SW480 (cell line): ENCODE results near the gene GAGE13.
A peak's percentile ranks its signal among the peaks of the same experiment; 100 is the strongest.
"Not testable (repeated sequence)": the region's sequence is repeated elsewhere in the genome, so short reads cannot be mapped to it uniquely, and the experiment has no call there.

Experiments used
- DNase-seq: peaks from one replicate; pipeline ENCODE4 v3.0.0-alpha.2; 2016; ENCODE audit warnings: low spot score

The GAGE13 gene, protein sequence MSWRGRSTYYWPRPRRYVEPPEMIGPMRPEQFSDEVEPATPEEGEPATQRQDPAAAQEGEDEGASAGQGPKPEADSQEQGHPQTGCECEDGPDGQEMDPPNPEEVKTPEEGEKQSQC

DNA sequence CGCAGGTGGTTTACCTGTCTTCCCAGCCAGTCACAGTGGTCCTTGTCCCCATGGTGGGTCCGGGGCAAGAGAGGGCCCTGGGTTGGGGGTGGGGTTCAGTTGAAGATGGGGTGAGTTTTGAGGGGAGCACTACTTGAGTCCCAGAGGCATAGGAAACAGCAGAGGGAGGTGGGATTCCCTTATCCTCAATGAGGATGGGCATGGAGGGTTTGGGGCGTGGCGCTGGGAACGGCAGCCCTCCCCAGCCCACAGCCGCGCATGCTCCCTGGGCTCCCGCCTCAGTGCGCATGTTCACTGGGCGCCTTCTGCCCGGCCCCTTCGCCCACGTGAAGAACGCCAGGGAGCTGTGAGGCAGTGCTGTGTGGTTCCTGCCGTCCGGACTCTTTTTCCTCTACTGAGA is at the start of gene GAGE13:
TSS of gene GAGE13 (plus strand) at position 301 of the 400 bp plus-strand sequence. CDS start 1,156 bp downstream, outside the sequence.
- DNase-seq = not testable (repeated sequence)

DNA sequence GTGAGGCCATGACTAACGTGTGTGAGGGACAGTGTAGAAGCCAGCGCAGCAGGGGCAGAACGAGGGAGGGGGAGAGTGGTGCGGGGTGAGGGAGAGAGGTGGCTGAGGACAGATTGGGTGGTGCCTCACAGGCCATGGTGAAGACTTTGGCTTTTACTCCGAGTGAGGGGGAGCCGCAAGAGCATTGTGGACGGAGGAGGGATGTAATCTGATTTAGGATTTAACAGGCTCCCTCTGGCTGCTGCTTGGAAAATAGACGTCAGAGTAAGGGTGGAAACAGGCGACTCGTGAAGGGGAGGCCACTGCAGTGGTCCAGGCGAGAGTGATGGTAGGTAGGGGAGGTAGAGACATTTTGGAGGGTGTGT is 48.8 kb upstream of the GAGE13 start:
- DNase-seq = peak; percentile 14

DNA sequence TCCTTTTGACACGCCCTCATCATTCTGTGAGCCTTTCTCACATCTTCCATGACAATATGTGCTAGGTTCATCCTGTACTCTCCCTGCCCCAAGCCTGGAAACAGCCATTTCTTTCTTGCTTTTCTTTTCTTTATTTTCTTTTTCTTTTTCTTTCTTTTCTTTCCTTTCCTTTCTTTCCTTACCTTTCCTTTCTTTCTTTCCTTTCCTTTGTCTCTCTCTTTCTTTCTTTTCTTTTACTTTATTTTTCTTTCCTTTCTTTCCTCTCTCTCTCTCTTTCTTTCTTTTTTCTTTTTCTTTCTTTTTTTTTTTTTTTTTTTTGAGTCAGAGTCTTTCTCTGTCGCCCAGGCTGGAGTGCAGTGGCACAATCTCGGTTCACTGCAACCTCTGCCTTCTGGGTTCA is 47.2 kb upstream of the GAGE13 start:
- no peak for DNase-seq

DNA sequence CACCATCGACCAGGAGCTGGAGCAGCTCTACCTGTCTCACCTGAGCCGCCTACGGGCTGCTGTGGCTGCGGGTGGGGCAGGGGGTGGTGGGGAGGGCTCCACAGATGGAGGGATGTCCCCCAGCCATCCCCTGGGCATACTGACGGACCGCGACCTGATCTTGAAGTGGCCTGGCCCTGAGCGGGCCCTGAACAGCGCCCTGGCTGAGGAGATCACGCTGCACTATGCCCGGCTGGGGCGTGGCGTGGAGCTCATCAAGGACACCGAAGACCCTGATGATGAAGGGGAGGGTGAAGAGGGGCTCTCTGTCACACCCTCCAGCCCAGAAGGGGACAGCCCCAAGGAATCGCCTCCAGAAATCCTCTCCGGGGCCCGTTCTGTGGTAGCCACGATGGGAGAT is 45.2 kb upstream of the GAGE13 start:
- DNase-seq = no peak

DNA sequence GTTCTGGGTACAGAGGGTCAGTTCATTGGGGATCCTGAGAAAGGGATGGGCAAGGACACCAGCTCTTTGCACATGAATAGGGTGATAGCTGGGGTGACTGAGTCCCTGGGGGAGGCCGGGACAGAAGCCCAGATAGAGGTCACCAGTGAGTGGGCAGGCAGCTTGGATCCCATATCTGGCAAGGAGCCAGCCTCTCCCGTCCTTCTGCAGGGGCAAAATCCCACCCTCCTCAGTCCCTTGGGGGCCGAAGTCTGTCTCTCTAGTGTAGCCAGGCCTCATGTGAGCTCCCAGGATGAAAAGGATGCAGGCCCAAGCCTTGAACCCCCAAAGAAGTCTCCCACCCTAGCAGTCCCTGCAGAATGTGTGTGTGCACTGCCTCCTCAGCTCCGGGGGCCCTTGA is 44.8 kb upstream of the GAGE13 start:
- DNase-seq = no peak

DNA sequence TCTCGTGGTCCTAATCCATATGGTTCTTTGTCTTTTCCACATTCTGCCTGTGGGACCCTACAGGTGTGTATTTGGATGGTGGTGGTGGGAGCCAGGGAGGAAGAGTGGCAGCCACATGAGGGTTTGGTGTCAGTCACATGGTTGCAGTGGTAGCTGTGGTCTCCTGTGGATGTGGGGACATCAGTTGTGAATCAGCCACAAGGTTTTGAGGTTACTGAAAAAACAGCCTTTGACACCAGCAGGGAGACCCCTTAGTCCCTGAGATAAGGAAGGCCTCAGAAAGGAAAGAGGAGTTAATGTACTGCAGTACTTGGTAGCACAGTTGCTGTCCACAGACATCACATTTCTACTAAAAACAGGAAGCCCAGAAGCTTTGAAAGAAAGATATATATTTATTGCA is 43.7 kb upstream of the GAGE13 start:
- no peak for DNase-seq

DNA sequence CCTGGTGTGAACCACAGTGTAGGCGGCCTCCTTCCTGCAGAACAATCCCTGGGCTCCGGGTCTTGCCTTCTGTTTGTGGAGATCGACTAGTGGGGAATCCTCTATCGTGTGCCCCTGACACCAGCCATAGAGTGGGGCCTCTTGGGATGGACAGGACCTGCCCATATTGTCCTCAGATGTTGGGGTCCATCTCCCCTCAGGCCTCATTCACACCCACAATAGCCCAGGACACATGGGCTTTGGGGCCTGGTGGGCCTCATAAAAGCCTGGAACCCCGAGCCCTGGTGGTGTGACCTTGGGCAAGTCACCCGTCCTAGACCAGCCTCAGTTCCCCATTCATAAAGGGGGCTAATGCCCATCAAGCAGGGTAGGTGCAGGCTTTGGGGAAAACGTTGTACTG is 41.2 kb upstream of the GAGE13 start:
- DNase-seq = no peak

DNA sequence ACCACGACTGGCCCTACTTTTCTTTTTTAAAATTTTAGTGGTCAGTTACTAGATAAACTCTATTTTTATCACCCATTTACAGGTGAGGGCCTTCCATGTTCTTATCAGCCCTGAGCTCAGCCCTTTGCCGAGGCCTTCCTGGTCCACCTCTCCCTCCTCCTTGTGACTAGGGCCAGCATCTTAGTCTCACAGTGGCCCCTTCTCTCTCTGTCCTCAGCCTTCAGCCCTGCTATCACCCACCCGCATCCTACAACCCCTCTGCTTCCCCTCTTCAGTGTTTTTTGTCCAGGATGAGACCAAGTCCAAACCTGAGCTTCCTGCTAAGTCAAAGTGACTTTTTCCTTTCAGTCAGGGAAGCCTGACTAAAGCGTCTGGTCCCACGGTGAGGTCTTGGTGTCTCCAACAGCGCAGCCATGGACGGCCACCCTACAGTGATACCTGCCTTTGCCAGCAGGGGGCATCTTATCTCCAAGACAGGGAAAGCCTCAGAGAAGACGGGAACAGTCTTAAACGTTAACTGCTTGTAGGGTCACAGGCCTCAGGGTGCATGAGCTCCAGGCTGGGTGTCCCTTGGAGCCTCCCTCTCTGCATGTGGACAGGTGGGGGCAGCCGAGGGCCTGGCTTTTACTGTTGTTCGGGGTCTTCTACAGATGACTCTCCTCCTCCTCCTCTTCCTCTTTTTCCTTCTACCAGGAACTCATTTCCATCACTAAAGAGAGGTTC is 39.6 kb upstream of the GAGE13 start:
- peak; percentile 57 for DNase-seq

DNA sequence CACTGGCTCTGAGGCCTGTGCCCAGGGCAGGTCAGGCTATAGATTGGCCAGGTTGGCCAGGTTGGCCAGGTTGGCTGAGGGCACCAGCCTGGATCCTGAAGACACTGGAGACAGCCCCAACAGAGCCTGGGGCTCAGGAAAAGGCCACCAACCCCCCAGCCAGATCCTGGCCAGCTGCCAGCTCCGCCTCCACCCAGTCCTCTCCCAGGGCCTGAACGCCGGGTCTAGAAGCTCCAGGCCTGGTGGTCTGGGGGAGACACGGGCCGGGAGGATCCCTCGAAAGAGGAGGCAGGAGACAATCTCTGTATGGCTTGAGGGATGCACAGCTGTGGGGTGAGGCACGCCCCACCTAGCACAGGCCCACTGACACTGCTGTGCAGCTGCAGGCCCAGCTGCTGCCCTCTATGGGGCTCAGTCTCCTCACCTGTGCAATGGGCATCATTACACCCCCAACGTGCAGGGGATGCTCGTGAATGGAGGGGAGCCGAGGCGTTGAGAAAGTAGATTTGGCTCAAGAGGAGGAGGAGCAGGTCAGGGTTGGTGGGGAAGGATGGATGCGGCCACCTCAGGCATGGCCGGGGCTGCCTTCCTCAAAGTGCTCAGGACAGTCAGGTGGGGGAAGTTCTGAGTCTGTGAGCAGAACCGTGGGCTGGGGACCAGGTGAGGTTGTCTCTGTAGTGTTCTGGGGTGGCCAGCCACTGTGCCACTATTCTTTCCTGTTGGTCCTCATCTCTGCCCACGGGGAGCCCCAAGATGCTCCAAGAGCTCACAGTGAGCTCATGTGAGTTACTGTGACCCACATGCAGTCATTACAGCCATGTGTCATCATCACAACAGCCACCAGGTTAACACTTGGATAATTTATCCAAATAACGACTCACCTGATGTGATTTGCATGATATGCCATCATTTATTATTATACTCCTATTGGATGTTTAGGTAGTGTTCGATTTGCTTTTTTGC is 38.7 kb upstream of the GAGE13 start:
- DNase-seq = no peak

DNA sequence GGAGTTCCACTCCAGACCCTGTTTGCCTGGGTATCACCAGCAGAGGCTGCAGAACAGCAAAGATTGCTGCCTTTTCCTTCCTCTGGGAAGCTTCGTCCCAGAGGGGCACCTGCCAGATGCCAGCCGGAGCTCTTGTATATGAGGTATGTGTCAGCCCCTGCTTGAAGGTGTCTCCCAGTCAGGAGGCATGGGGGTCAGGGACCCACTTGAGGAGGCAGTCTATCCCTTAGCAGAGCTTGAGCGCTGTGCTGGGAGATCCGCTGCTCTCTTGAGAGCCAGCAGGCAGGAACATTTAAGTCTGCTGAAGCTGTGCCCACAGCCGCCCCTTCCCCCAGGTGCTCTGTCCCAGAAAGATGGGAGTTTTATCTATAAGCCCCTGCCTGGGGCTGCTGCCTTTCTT is 32.1 kb upstream of the GAGE13 start:
- DNase-seq = not testable (repeated sequence)

DNA sequence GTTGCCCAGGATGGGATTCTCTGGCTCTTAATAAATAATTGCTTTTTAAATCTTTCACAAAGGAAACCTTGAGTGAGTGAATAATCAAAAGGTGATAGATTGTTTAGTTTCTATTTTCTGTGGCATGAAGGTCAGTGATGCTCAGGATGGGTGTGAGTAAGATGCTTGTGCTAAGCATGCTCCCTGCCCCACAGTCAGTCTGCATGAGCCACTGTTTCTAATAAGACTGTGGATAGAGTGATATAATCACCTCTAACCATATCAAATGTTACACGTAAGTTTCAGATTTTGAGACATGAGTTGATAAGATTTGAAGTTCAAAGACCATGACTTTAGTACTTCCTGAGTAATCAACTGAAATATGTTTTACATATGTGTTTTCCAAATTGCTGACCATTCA is 30.7 kb upstream of the GAGE13 start:
- no peak for DNase-seq

DNA sequence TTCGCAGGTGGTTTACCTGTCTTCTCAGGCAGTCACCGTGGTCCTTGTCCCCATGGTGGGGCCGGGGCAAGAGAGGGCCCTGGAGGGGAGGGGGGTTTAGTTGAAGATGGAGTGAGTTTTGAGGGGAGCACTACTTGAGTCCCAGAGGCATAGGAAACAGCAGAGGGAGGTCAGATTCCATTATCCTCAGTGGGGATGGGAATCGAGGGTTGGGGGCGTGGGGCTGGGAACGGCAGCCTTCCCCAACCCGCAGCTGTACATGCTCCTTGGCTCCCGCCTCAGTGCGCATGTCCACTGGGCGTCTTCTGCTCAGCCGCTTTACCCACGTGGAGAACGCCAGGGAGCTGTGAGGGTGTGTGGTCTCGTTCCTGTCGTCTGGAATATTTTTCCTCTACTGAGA is 28.0 kb upstream of the GAGE13 start, which contains the start of gene GAGE10:
TSS of gene GAGE10 (plus strand) at position 301 of the 400 bp plus-strand sequence. CDS start 1,214 bp downstream, outside the sequence.
- no peak for DNase-seq

DNA sequence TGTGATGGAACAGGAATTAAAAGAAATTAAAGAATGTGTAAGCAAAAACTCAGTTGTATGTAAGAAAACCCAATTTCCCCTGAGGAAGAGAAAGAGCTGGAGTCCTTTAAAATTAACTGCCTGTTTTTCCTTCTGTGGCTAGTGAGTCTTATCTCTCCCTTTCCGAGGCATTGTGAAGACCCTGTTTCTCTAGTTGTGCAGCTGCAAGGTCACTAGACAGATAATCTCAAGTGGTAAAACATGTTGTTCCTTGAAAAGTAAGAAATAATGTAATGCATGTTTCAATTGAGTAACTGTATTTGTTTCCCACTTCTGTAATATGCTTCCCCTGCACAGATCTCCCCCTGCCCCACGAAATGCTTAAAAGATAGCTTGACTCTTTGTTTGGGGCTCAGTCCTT is 23.6 kb upstream of the GAGE13 start:
- DNase-seq = not testable (repeated sequence)

DNA sequence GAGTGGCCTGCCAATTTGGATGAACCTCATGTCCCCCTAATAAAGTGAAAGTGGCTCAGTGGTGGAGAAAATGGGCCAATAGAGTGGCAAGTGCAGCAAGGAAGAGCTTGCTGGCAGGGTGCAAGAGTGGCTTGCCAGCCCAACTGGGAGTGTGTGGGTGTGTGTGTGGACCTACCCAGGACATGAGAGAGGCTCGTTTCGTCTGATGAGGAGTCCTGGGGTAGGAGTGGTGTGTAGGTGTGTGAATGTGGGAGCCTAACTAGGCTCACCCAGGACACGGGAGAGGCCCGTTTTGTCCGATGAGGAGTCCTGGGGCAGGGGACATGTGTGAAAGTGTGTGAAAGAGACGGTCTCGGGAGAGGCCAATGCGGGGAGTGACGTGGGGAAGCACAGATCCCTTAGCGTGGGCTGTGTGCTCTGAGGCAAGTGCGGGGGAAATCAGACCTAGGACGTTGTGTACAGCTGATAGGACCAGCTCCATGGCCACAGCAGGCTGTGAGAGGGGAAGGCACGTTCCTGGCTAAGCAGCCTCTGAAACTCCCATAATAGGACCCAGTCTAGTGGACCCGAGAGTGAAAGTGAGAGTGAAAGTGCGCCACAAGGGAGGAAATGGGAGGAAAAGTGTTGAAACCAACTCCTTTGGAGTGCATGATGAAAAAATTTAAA is 22.6 kb upstream of the GAGE13 start:
- DNase-seq = no peak

DNA sequence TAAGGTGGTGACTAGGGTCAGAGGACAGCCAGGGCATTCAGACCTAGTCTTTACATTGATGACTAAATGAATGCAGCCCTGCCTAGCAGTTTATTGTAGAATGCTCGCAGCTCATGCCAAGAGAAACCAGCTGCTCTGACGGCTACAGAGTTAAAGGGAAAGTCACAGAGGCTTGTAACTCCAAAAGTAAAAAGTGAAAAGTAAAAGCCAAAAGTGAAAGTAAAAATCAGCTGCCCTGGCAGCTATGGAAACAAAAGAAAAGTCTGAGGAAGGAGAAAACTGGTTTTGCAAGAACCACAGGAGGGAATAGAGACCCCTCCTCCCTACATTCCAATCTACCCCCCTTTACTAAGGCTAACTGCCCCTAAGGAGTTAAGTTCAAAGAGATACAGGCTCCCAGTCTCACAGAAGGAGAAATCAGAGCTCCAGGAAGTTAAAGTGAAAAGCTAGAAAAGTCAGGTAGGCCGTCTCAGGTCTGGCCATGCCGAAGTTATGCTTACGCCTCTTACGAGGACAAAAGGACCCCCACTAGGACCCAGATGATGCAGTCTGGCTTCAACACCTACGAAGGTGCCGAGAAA is 21.9 kb upstream of the GAGE13 start:
- DNase-seq = no peak

DNA sequence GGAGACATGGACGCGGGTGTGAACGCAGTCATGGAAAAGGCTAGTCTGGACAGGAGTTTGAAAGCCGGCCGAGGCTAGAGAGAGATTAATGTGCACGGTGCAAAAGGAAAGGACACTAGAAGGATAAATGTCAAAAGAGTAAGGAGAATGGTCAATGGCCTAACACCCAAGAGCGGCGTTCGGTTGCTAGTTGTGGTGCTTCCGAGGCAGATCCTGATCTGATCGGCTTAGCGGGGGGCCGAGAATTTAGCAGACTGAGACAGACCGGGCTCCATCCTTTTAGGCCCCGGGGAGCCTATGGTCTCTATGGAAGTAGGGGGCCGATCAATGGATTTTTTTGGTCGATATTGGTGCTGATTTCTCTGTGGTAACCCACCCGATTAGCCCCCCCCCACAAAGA is 21.0 kb upstream of the GAGE13 start:
- DNase-seq = no peak

DNA sequence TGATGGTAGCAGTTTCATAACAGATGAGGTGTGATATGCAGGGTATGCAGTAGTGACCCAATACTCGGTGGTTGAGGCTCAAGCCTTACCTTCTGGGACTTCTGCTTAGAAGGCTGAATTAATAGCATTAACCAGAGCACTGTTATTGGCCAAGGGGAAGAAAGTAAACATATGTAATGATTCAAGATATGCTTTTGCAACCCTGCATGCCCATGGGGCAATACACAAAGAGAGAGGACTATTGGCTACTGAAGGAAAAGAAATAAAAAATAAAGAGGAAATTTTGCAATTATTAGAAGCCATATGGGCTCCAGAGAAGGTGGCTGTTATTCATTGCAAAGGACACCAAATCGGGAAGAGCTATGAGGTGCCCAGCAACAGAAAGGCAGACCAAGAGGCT is 19.2 kb upstream of the GAGE13 start:
- DNase-seq = no peak

DNA sequence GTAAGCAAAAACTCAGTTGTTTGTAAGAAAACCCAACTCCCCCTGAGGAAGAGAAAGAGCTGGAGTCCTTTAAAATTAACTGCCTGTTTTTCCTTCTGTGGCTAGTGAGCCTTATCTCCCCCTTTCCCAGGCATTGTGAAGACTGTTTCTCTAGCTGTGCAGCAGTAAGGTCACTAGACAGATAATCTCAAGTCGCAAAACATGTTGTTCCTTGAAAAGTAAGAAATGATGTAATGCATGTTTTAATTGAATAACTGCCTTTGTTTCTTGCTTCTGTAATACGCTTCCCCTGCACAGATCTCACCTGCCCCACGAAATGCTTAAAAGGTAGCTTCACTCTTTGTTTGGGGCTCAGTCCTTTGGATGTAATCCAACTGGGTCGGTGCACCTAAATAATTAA is 15.3 kb upstream of the GAGE13 start:
- no peak for DNase-seq

DNA sequence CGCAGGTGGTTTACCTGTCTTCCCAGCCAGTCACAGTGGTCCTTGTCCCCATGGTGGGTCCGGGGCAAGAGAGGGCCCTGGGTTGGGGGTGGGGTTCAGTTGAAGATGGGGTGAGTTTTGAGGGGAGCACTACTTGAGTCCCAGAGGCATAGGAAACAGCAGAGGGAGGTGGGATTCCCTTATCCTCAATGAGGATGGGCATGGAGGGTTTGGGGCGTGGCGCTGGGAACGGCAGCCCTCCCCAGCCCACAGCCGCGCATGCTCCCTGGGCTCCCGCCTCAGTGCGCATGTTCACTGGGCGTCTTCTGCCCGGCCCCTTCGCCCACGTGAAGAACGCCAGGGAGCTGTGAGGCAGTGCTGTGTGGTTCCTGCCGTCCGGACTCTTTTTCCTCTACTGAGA is 9.6 kb upstream of the GAGE13 start, which contains the start of gene GAGE12J:
TSS of gene GAGE12J (plus strand) at position 301 of the 400 bp plus-strand sequence. CDS start 1,157 bp downstream, outside the sequence.
- DNase-seq = not testable (repeated sequence)

DNA sequence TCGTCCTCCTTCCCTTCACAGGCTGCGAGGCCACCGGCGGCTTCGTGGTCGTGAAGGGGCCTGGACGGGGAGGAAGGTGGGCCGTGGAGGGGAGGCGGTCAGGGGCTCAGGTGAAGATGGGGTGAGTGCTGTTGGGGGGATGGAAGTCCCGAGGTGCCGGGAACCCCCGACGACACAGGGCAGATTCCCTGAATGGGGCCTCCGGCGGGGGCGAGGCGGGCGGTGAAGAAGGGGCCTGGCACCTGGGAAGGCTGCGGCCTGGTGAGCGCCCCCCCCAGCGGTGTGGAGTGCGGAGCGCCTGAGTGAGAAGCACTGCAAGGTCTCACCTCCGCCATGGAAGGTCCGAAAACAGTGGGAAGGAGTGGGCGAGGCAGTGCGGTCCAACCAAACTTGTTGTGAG is 9.1 kb upstream of the GAGE13 start:
- DNase-seq = not testable (repeated sequence)

DNA sequence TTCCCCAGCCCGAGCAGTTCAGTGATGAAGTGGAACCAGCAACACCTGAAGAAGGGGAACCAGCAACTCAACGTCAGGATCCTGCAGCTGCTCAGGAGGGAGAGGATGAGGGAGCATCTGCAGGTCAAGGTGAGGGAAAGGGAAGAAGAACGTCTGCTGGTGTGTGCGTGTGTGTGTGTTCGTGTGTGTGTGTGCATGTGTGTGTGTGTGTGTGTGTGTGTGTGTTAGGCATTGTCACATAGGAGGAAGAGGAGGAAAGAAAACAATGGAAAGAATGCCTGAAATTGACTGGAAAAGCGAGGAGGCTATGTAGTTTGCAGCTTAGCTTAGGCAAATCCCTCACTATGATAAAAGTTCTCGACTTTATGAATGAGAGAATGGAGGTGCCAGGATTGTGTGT is 7.6 kb upstream of the GAGE13 start:
- DNase-seq = not testable (repeated sequence)

DNA sequence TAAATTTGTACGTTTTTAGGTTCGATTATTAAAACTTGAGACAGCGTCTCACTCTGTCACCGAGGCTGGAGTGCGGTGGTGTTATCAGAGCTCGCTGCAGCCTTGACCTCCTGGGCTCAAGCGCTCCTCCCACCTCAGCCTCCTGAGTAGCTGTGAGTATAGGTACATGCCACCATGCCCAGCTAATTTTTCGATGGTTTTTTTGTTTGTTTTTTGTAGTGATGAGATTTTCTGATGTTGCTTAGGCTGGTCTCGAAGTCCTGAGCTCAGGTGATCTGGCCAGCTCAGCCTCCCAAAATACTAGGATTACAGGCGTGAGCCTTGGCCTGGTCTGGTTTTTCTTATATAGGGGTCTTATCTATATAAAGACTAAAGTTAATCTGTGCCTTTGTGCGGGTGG is 961 bp upstream of the GAGE13 start:
- DNase-seq = not testable (repeated sequence)
